WTC11 (cell line): Measurements from ENCODE around the gene OGA. TPM values are rescaled to one million over a fixed set of nuclear protein-coding genes. Genes with fewer than 3 reads are reported as not detected.

ENCODE experiments used
- ATAC-seq: fragments of 200-7000 bp; cut with Tn5 transposase; 2 replicates; pipeline ENCODE4 v1.10.0; 2021; ENCODE audit warnings: mild to moderate bottlenecking, moderate library complexity
- CTCF ChIA-PET: fragments of 300-600 bp; sonication (Branson Sonifier 250); formaldehyde crosslinking; loops from one replicate; lab custom pipeline; 2021; ENCODE audit warnings: antibody characterized with exemption; lab: Charles Lee
- POLR2A ChIA-PET: fragments of 350-600 bp; sonication (Branson Sonifier 250); formaldehyde crosslinking; loops from one replicate; lab custom pipeline; 2021; ENCODE audit warnings: antibody characterized with exemption; lab: Charles Lee
- DNase-seq: peaks from one replicate; pipeline ENCODE4 v3.0.0; 2021; ENCODE audit warnings: low spot score
- H3K27ac Mint-ChIP-seq: 2 replicates; pipeline ENCODE4 v1.8.0; 2021; ENCODE audit warnings: mixed read lengths
- H3K27me3 Mint-ChIP-seq: 2 replicates; pipeline ENCODE4 v1.8.0; 2021; ENCODE audit warnings: low read depth, mild to moderate bottlenecking, moderate library complexity, mixed read lengths
- H3K36me3 Mint-ChIP-seq: 2 replicates; pipeline ENCODE4 v1.8.0; 2021; ENCODE audit warnings: mixed read lengths
- H3K4me1 Mint-ChIP-seq: 2 replicates; pipeline ENCODE4 v1.8.0; 2022; ENCODE audit warnings: mixed read lengths
- H3K4me3 Mint-ChIP-seq: 2 replicates; pipeline ENCODE4 v1.8.0; 2021; ENCODE audit warnings: mild to moderate bottlenecking, moderate library complexity, mixed read lengths
- H3K9me3 Mint-ChIP-seq: 2 replicates; pipeline ENCODE4 v1.8.0; 2021; ENCODE audit warnings: mixed read lengths
- CBFB ChIP-seq: sonication (generic); formaldehyde crosslinking; IDR thresholded peaks from 2 replicates; pipeline ENCODE4 v1.8.1; 2022; ENCODE audit warnings: mild to moderate bottlenecking, low read depth, missing genetic modification reagents
- EMX1 ChIP-seq: fragments of 250-450 bp; sonication (Bioruptor Pico); IDR thresholded peaks from 2 replicates; pipeline ENCODE4 v1.8.0; 2021; ENCODE audit warnings: mild to moderate bottlenecking
- ERG ChIP-seq: fragments of 250-450 bp; sonication (Bioruptor Pico); IDR thresholded peaks from 2 replicates; pipeline ENCODE4 v1.8.0; 2021; ENCODE audit warnings: mild to moderate bottlenecking
- ETV6 ChIP-seq: sonication (generic); formaldehyde crosslinking; IDR thresholded peaks from 2 replicates; pipeline ENCODE4 v1.8.1; 2022; ENCODE audit warnings: mild to moderate bottlenecking, missing genetic modification reagents
- FOXK1 ChIP-seq: sonication (generic); formaldehyde crosslinking; IDR thresholded peaks from 2 replicates; pipeline ENCODE4 v1.8.0; 2022; ENCODE audit warnings: mild to moderate bottlenecking, moderate library complexity, missing genetic modification reagents
- FOXP1 ChIP-seq: sonication (generic); formaldehyde crosslinking; IDR thresholded peaks from 2 replicates; pipeline ENCODE4 v1.8.0; 2022; ENCODE audit warnings: missing genetic modification reagents, mild to moderate bottlenecking, moderate library complexity, borderline replicate concordance
- IRF2 ChIP-seq: sonication (generic); formaldehyde crosslinking; IDR thresholded peaks from 2 replicates; pipeline ENCODE4 v1.8.0; 2022; ENCODE audit warnings: low read depth, missing genetic modification reagents, borderline replicate concordance
- NR3C1 ChIP-seq: sonication (generic); formaldehyde crosslinking; conservative IDR thresholded peaks from 2 replicates; pipeline ENCODE4 v1.8.1; 2023; ENCODE audit warnings: low read depth, mild to moderate bottlenecking, missing genetic modification reagents
- PRRX2 ChIP-seq: fragments of 250-450 bp; sonication (Bioruptor Pico); IDR thresholded peaks from 2 replicates; pipeline ENCODE4 v1.8.0; 2021; ENCODE audit warnings: mild to moderate bottlenecking
- SMAD3 ChIP-seq: sonication (generic); formaldehyde crosslinking; IDR thresholded peaks from 2 replicates; pipeline ENCODE4 v1.8.0; 2022; ENCODE audit warnings: missing genetic modification reagents, mild to moderate bottlenecking, borderline replicate concordance
- TEAD1 ChIP-seq: sonication (generic); formaldehyde crosslinking; IDR thresholded peaks from 2 replicates; pipeline ENCODE4 v1.8.0; 2022; ENCODE audit warnings: mild to moderate bottlenecking, missing genetic modification reagents
- TEAD4 ChIP-seq: sonication (generic); formaldehyde crosslinking; IDR thresholded peaks from 2 replicates; pipeline ENCODE4 v1.8.0; 2022; ENCODE audit warnings: mild to moderate bottlenecking, missing genetic modification reagents
- TP53 ChIP-seq: sonication (generic); formaldehyde crosslinking; IDR thresholded peaks from 2 replicates; pipeline ENCODE4 v1.8.1; 2023; ENCODE audit warnings: mild to moderate bottlenecking, missing genetic modification reagents
- ZBTB43 ChIP-seq: sonication (generic); formaldehyde crosslinking; IDR thresholded peaks from 2 replicates; pipeline ENCODE4 v1.8.1; 2023; ENCODE audit warnings: mild to moderate bottlenecking, missing genetic modification reagents
- ZNF138 ChIP-seq: sonication (generic); formaldehyde crosslinking; conservative IDR thresholded peaks from 2 replicates; pipeline ENCODE4 v1.8.1; 2022; ENCODE audit warnings: mild to moderate bottlenecking, moderate library complexity, missing genetic modification reagents
- ZNF512 ChIP-seq: sonication (generic); formaldehyde crosslinking; IDR thresholded peaks from 2 replicates; pipeline ENCODE4 v1.8.1; 2022; ENCODE audit warnings: missing genetic modification reagents, borderline replicate concordance
- total RNA-seq: library from RNA; stranded (reverse); gene quantifications from 3 replicates; pipeline ENCODE4 v1.2.3, GENCODE V29; 2021
- TF ChIP-seq, protein P1 (sequence below): sonication (generic); formaldehyde crosslinking; IDR thresholded peaks from 2 replicates; pipeline ENCODE4 v1.8.0; 2022; ENCODE audit warnings: mild to moderate bottlenecking, missing genetic modification reagents
- TF ChIP-seq, protein P2 (sequence below): fragments of 200-600 bp; IDR thresholded peaks from 2 replicates; pipeline ENCODE4 v1.8.0; 2022; ENCODE audit warnings: antibody characterized with exemption
- TF ChIP-seq, protein P3 (sequence below): fragments of 250-450 bp; sonication (Bioruptor Pico); IDR thresholded peaks from 2 replicates; pipeline ENCODE4 v1.9.0; 2021; ENCODE audit warnings: moderate library complexity, mild to moderate bottlenecking, inconsistent platforms, borderline replicate concordance
- TF ChIP-seq, protein P4 (sequence below): sonication (generic); formaldehyde crosslinking; IDR thresholded peaks from 2 replicates; pipeline ENCODE4 v1.8.0; 2023; ENCODE audit warnings: missing genetic modification reagents, mild to moderate bottlenecking, borderline replicate concordance
- TF ChIP-seq, protein P5 (sequence below): sonication (generic); formaldehyde crosslinking; IDR thresholded peaks from 2 replicates; pipeline ENCODE4 v1.8.1; 2023; ENCODE audit warnings: mild to moderate bottlenecking, missing genetic modification reagents

OGA gene
- total RNA-seq, 1 experiment from 2014 or later: 111 TPM

DNA sequence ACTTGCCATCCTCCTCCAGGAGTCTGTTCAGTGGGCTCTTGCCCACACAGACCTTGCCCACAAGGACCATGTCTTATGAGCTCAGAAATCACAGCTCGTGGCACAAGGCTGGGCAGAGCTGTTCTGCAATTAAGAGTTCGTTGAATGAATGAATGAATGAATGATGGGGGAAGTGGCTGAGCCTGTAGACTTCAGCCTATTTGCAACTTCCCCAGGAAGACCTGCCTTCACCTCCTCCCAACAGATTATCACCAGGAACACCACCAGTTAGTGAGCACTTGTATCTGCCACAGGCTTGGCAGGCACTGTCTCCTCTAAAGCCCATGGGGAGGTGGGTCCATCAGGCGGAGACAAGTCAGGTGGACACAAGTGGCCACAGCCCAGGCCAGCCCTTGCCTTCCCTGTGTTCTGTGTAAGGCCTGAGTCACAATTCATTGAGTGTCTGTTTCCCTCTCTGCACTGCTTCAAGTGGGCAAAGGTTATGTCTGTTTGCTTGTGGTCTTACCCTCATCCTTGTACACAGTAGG lies 40.6 kb downstream of the OGA start:
- POLR2A ChIA-PET: no interaction called here
- H3K36me3 Mint-ChIP-seq: no peaks in the 10 kb centered on the region
- TF ChIP-seq, protein P1, sequence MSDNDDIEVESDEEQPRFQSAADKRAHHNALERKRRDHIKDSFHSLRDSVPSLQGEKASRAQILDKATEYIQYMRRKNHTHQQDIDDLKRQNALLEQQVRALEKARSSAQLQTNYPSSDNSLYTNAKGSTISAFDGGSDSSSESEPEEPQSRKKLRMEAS: no peak
- TF ChIP-seq, protein P2, sequence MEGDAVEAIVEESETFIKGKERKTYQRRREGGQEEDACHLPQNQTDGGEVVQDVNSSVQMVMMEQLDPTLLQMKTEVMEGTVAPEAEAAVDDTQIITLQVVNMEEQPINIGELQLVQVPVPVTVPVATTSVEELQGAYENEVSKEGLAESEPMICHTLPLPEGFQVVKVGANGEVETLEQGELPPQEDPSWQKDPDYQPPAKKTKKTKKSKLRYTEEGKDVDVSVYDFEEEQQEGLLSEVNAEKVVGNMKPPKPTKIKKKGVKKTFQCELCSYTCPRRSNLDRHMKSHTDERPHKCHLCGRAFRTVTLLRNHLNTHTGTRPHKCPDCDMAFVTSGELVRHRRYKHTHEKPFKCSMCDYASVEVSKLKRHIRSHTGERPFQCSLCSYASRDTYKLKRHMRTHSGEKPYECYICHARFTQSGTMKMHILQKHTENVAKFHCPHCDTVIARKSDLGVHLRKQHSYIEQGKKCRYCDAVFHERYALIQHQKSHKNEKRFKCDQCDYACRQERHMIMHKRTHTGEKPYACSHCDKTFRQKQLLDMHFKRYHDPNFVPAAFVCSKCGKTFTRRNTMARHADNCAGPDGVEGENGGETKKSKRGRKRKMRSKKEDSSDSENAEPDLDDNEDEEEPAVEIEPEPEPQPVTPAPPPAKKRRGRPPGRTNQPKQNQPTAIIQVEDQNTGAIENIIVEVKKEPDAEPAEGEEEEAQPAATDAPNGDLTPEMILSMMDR: no peak
- TF ChIP-seq CBFB (no peak), FOXK1 (no peak), FOXP1 (CRISPR knock-in tag) (no peak), ERG (CRISPR knock-in tag) (no peak), TEAD1 (no peak), SMAD3 (CRISPR knock-in tag) (no peak), NR3C1 (CRISPR knock-in tag) (no peak), ZNF138 (CRISPR knock-in tag) (no peak)
- TF ChIP-seq, protein P3, sequence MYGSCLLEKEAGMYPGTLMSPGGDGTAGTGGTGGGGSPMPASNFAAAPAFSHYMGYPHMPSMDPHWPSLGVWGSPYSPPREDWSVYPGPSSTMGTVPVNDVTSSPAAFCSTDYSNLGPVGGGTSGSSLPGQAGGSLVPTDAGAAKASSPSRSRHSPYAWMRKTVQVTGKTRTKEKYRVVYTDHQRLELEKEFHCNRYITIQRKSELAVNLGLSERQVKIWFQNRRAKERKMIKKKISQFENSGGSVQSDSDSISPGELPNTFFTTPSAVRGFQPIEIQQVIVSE: no peak
- TF ChIP-seq, protein P4, sequence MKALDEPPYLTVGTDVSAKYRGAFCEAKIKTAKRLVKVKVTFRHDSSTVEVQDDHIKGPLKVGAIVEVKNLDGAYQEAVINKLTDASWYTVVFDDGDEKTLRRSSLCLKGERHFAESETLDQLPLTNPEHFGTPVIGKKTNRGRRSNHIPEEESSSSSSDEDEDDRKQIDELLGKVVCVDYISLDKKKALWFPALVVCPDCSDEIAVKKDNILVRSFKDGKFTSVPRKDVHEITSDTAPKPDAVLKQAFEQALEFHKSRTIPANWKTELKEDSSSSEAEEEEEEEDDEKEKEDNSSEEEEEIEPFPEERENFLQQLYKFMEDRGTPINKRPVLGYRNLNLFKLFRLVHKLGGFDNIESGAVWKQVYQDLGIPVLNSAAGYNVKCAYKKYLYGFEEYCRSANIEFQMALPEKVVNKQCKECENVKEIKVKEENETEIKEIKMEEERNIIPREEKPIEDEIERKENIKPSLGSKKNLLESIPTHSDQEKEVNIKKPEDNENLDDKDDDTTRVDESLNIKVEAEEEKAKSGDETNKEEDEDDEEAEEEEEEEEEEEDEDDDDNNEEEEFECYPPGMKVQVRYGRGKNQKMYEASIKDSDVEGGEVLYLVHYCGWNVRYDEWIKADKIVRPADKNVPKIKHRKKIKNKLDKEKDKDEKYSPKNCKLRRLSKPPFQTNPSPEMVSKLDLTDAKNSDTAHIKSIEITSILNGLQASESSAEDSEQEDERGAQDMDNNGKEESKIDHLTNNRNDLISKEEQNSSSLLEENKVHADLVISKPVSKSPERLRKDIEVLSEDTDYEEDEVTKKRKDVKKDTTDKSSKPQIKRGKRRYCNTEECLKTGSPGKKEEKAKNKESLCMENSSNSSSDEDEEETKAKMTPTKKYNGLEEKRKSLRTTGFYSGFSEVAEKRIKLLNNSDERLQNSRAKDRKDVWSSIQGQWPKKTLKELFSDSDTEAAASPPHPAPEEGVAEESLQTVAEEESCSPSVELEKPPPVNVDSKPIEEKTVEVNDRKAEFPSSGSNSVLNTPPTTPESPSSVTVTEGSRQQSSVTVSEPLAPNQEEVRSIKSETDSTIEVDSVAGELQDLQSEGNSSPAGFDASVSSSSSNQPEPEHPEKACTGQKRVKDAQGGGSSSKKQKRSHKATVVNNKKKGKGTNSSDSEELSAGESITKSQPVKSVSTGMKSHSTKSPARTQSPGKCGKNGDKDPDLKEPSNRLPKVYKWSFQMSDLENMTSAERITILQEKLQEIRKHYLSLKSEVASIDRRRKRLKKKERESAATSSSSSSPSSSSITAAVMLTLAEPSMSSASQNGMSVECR (CRISPR knock-in tag): no peak
- CTCF ChIA-PET: interaction anchor here (1.4 to 11.0 kb wide), 2 partner anchors 29 to 175 kb away, joined by 5 to 370 read pairs; no protein-coding TSS in a partner anchor
- H3K4me1 Mint-ChIP-seq: peaks cover 60% of the 10 kb centered on the region
- H3K9me3 Mint-ChIP-seq: no peaks in the 10 kb centered on the region
- peaks cover 56% of the 10 kb centered on the region for H3K27me3 Mint-ChIP-seq
- peak overlapping the region; percentile 81 for H3K4me3 Mint-ChIP-seq
- no peak overlapping the region for H3K27ac Mint-ChIP-seq
- ATAC-seq (no peak), DNase-seq (no peak)

DNA sequence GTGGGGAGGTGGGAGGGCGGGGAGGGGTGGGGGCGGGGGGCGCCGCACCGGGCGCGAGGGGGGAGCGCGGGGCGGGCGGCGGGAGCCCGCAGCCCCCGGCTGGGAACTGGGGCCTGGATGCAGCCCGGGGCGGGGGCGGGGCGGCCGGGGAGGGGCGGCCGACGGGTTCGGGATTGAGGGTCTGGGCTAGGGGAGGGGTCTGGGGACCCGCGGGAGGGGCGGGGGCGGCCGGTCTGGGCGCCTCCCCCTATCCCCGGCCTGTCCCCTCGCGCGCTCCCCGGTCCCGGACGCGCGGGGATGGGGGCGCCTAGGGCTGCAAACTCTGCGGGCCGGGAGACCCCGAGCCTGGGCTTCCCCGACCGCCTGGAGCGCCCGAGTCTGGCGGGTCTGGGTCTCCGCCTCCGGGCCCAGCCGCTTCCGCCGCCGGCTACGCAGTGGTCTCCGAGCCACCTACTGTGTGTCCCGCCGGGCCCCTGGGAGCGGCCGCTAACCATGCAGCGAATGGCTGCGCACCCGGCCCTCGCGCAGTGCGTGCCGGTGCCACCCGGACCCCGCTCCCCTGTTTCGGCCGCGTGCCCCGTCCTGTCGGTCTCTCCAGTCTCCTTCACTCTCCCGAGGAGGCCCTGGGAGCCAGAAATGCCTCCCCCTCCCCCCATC lies 42.0 kb downstream of the OGA start:
- peaks cover 70% of the 10 kb centered on the region for H3K27me3 Mint-ChIP-seq
- ATAC-seq (no peak), DNase-seq (peak; percentile 38)
- ChIA-PET CTCF (interaction anchor here (0.5 to 11.0 kb wide), 4 partner anchors 17 to 174 kb away, joined by 3 to 370 read pairs (median 67); no protein-coding TSS in a partner anchor), POLR2A (interaction anchor here (0.6 kb wide), 1 partner anchor 26 kb away, joined by 5 read pairs; no protein-coding TSS in a partner anchor)
- no peak overlapping the region for H3K27ac Mint-ChIP-seq
- H3K4me3 Mint-ChIP-seq: peak overlapping the region; percentile 81
- H3K4me1 Mint-ChIP-seq: peaks cover 58% of the 10 kb centered on the region
- no peaks in the 10 kb centered on the region for H3K9me3 Mint-ChIP-seq
- no peaks in the 10 kb centered on the region for H3K36me3 Mint-ChIP-seq
- TF ChIP-seq PRRX2 (CRISPR knock-in tag) (no peak), ETV6 (no peak), ZBTB43 (0 out of 2 replicates have a peak, but pooled peaks have one; percentile 39), EMX1 (CRISPR knock-in tag) (no peak), TP53 (CRISPR knock-in tag) (no peak), TEAD4 (CRISPR knock-in tag) (no peak), IRF2 (CRISPR knock-in tag) (no peak), SMAD3 (CRISPR knock-in tag) (no peak), ZNF512 (CRISPR knock-in tag) (no peak)
- TF ChIP-seq, protein P5, sequence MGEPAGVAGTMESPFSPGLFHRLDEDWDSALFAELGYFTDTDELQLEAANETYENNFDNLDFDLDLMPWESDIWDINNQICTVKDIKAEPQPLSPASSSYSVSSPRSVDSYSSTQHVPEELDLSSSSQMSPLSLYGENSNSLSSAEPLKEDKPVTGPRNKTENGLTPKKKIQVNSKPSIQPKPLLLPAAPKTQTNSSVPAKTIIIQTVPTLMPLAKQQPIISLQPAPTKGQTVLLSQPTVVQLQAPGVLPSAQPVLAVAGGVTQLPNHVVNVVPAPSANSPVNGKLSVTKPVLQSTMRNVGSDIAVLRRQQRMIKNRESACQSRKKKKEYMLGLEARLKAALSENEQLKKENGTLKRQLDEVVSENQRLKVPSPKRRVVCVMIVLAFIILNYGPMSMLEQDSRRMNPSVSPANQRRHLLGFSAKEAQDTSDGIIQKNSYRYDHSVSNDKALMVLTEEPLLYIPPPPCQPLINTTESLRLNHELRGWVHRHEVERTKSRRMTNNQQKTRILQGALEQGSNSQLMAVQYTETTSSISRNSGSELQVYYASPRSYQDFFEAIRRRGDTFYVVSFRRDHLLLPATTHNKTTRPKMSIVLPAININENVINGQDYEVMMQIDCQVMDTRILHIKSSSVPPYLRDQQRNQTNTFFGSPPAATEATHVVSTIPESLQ: no peak
